ENCODE data around the gene EIF5.

Gene EIF5

DNA sequence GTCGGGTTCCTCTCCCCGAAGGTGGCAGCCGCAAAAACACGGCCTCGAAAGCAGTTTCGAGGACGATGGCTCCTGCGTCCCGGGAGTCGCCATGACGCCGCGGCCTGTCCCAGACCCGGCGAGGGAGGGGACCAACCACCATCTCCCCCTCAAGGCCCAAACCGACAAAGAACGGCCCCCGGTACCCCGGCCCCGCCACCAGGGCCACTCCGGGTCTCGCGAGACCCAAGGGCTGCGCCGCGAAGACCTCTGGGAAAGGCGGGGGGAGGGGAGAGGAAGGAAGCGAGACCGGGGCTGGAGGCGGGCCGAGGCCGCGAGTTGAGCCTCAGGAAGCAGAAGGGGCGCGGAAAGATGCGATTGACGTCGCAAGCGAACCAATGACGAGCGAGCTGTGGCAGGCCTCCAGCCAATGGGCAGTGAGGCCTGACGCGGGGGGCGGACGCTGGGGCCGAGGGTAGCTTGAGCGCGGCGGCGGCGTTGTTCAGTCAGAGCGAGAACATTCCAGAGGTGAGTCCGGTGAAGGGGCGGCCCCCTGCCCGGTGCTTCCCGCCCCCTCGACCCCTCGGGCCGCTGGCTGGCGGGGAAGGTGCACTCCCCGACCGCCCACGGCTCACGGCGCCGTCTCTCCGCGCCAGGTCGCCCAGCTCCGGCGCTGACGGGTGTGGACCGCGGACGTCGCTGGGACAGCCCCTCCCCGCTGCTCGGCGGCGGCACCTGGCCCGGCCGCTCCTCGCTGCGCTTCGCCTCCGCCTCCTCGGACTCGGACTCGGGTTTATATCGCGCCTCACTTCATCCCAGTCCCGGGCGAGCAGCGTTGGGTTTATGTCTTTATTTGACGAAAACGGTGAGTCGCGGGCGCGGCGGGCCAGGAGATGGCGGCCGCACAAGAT lies at the start of gene EIF5:
TSS of gene EIF5 (plus strand) at position 484 of the 890 bp plus-strand sequence. CDS start 1,624 bp downstream, outside the sequence.
- FAIRE-seq, result peak; percentile 97

DNA sequence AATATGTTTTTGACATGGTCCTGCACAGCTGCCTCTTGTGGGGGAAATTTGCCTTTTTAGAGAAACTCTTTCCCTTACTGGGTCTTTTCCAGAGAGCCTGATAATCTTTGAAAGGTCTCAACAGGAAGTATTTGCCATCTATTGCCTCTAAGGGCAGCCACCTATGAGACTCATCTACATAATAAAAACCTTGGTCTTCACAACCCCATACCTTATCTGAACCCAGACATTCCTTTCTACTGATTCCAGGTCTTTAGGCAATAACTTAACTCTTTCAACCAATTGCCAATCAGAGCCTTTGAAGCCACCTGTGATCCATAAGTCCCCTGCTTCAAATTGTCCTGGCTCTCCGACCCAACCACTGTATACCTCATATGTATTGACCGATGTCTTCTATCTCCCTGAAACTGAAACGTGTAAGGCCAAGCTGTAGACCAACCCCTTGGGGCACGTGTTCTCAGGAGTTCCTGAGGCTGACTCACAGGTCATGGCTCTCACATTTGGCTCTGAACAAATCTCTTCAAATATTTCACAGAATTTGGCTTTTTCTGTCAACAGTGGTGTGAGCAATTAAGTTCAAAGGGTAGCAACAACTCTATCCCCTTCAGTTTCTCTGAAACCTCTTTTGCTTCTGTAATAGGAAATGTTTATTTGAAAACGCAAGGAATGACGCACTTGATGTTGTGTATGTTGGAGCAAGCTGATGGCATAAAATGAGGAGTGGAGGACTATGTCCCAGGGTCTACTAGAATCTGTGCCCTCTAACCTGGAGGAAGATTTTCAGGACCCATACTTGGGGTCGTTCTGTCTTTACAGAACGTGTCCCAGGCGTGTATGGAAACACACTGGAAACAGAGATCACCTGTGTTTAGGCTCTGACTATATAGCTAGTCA lies 49.2 kb upstream of the EIF5 start:
- peak; percentile 17 for FAIRE-seq

DNA sequence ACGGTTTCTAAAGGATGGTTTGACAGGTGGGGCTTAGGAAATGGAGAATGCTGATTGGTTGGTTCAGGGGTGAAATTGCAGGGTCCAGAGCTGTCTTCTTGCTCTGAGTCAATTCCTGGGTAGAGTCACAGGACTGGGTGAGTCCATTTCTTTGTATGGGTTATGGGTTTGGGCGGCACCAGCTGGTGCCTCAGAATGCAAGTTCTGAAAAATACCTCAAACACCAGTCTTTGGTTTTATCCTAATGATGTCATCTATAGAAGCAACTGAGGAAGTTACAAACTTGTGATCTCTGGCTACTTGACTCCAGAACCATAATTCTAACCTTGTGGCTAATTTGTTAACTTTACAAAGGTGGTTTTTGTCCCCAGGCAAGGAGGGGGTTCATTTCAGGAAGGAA lies 47.6 kb upstream of the EIF5 start:
- no peak for FAIRE-seq

DNA sequence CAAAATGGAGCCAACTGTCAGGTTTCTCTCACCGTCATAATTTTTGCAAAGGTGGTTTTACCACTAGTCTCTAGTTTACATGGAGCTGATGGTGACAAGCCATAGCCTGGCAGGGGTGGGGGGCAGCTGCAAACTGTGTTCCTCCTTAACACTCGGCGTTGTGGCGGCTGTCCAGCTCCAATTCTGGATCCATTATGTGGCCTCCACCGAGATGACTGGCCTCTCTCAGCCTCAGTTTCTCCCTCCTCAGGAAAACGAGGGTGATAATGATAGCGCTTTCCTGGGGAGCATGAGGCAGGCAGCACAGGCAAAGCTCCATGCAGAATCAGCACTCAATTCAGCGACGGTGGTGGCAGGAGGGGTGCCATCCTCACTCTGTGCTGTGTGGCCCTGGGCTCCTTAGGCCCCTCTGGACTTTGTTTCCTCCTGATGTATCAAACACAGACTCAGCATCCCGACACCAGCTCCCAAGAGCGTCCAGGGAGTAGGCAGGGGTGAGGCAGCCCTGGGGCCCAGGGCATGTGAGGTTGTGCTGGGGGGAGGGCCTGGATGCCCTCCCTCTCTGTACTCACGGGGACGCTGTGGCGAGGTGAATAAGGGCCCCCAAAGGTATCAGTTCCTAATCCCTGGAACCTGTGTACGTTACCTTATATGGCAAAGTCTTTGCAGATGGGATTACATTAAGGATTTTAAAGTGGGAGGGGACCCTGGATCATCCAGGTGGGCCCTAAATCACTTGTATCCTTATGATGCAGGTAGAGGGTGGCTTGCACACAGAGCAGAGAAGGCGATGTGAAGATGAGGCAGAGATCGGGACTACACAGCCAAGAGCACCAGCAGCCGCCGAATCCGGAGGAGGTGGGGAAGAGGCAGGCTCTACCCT lies 46.8 kb upstream of the EIF5 start:
- FAIRE-seq, result no peak

GRCh38 chr14:103288076-103288766 lies 45.8 kb upstream of the EIF5 start:
- FAIRE-seq, result no peak

DNA sequence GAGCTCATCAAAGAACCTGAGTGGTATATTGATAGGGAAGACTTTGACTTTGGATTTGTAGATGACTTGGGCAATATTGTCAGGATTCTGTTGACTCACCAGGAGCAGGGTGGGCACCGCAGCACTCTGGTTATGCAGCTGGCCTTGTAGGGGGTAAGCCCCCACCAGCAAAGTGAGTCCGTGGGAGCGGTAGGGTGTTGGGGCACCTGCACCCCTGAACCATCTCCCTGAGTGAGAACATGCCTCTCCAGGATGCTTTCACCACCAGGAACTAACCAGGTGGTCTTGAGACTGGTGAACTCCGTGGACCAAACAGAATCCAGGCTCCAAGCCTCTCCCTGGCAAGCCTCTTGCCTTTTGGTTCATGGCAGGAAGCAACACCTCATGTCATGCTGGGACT lies 44.0 kb upstream of the EIF5 start:
- FAIRE-seq, result no peak

DNA sequence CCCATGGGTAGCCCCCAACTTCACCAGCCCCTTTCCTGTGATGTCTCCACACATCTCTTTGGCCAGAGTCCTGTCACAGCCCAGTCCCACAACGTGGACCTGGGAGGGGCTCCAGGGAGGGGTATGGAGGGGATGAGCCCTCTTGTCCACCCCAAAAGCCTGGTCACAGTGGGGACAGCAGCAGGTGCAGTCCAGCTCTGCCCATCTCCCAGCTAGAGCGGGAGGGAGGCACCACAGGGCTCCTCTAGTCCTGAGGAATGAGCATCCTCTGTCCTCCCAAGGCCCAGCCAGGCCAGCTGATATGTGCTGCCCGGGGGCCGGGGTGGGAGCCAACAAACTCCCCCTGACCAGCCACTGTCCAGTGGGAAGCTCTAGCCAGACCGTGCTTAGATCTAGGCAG lies 43.5 kb upstream of the EIF5 start:
- no peak for FAIRE-seq

GRCh38 chr14:103290961-103291360 lies 43.1 kb upstream of the EIF5 start:
- FAIRE-seq, result no peak

DNA sequence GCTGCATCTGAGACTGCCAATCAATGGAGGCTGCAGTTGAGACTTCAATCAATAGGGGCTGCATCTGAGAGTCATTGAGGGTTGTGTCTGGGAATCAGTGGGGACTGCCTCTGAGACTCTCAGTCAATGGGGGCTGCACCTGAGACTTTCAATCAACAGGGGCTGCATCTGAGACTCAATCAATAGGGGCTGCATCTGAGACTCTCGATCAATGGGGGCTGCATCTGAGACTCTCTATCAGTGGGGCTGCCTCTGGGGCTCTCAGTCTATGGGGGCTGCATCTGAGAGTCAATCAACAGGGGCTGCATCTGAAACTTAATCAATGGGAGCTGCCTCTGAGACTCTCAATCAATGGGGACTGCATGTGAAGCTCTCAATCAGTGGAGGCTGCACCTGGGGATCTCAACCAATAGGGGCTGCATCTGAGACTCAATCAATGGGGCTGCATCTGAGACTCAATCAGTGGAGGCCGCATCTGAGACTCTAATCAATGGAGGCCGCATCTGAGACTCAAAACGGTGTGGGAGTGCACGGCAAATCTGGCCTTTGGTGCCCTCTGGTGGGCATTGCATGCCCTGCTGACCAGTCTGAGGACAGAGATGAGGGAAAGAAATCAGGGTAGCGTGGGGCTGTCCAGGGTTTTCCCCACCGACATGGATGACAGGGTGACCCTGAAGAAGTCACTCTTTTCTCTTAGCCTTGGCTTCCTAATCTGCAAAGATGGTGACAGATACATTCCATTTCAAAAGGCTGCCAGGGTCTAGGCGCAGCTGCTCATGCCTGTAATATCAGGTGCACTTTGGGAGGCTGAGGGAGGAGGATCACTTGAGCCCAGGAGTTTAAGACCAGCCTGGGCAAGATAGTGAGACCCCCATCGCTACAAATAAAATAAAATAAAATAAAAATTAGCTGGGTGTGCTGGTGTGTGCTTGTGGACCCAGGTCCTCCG lies 41.3 kb upstream of the EIF5 start:
- FAIRE-seq, result no peak

GRCh38 chr14:103293465-103293864 lies 40.6 kb upstream of the EIF5 start:
- FAIRE-seq, result no peak

DNA sequence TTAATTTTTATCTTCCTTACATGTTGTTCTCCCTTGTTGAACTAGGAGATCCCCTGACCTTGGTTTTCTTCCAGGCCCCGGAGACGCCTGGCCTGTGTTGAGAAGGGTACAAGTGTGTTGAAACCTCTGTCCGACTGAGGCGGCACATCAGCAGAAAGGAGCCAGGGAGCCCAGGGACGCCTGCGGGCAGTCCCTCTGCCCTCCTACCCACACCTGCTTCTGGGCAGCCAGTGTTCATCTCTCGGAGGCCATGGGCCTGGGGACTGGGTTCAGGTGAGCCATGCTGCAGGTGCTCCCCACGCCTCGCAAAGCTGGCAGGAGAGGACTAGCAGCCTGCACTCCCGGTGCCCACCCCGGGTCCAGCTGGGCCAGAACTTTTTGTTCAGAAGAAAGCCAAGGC lies 39.9 kb upstream of the EIF5 start:
- FAIRE-seq, result no peak

GRCh38 chr14:103296007-103296406 lies 38.0 kb upstream of the EIF5 start:
- no peak for FAIRE-seq

DNA sequence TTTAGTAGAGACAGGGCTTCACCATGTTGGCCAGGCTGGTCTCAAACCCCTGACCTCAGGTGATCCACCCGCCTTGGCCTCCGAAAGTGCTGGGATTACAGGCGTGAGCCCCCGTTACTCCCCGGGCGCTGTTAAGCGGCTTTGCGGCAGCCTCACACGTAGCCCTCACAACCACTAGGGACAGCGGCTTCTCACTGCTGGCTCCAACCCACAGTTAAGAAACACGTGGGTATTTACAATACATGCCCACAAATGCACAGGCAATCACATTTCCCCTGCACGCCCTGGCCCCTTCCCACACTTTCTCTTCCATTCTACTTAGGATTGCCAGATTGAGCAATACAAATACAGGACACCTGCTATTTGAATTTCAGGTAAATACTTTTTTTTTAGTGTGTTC lies 37.0 kb upstream of the EIF5 start:
- FAIRE-seq, result no peak

DNA sequence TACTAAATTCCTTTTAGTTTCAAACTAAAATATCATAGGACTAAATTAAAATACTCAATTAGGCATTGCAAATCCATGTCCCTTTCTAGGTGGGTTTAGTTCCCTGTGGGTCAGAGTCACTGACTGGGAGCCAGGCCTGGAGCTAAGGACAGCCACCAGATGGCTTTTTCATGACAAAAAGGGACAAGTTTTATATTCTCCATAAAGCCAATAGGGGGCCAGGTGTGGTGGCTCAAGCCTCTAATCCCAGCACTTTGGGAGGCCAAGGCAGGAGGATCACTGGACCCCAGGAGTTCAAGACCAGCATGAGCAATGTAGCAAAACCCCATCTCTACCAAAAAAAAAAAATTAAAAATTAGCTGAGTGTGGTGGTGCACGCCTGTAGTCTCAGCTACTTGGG lies 35.4 kb upstream of the EIF5 start:
- no peak for FAIRE-seq

DNA sequence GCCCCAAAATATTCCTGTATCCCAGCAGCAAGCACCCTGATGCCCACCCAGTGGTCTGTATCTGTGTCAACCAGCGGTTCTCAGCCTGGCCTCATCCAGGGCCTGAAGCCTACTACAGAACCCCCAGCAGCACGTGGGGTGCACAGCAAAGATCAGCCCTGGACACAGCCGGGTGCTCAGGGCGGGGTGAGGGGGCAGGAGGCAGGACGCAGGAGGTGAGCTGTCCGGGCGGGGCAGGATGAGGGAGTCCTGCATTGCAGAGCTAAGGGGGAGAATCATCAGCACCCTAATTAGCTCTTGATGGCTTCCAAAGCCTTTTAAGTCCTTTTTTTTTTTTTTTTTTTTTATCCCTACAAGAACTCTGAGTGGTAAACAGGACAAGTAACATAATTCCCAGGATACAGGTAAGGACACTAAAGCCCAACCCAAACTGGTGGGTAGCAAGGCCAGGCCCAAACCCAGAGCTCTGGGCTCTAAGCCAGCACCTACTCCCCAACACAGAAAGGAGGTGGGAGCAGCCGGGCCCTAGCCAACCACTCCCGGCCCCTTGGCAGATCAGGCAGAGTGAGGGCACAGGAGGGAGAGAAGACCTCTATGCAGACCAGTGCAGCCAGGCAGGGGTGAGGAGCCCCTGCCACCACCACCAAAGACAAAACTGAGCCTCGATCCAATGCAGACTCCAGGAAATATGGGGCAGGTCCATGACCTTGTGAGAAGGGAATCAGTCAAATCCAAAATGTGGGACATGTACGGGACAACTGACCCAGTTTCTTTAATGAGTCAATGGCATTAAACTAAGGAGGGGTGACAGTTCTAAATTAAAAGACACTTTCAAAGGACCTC lies 32.3 kb upstream of the EIF5 start:
- no peak for FAIRE-seq

DNA sequence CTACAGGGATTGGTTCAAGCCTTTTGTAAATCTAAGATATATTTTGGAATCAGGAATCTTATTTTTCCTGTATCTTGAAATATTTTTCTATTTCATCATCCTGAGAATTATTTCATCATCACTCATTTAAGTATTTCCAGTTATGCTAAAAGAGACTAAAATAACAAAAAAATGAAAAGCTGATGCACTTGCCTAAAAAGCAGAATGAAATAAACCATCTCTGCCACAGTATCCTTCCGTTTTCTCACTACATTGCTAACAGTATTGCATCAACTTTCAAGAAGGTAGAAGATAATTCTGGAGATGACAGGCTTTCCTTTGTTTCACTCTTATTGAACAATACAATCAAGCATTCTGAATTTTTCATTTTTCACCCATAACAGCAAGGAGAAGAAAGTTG lies 31.1 kb upstream of the EIF5 start:
- FAIRE-seq, result no peak

GRCh38 chr14:103304706-103305105 lies 29.3 kb upstream of the EIF5 start:
- no peak for FAIRE-seq

DNA sequence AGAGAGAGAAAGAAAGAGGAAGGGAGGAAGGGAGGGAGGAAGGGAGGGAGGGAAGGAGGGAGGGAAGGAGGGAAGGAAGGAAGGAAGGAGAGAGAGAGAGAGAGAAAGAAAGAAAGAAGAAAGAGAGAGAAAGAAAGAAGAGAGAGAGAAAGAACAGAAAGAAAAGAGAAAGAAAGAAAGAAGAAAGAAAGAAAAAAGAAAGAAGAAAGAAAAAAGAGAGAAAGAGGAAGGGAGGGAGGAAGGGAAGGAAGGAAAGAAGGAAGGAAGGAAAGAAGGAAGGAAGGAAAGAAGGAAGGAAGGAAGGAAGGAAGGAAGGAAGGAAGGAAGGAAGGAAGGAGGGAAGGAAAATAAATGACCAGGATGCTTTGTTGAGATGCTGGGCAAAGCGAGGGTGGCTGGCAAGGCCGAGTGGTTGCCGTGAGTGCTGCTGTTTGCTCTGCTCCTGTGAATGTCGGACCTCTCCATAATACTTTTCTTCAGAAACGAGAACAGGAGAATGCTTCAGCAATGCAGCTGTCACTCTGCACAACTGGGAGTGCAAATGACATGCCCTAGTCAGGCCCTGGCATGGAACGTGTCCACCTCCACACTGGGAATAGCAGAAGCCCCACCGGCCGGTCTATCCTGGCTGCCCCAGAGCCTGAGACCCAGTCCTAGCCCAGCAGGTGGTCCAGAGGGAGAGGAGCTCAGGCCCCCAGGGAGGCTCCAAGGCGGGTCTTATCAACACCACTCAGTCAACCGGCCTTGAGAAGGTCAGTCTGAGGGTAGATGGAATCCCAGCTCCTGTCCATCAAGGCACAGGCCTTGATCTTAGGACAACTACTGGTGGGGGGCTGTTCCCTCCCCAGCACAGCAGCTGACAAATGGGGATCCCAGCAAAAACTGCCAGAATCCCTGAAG lies 25.1 kb upstream of the EIF5 start:
- no peak for FAIRE-seq

- FAIRE-seq, result no peak
These were observed 23.4 kb upstream of the EIF5 start for GRCh38 chr14:103310576-103311095.
